Right lobe of liver (tissue), 6 donors: ENCODE data around the gene IFNA4. TPM values are rescaled to one million over a fixed set of nuclear protein-coding genes. Genes with fewer than 3 reads are reported as not detected.

Source experiments
- ATAC-seq, 4 donors: fragments of 200-7000 bp; cut with Tn5 transposase; one replicate each; pipeline ENCODE4 v1.9.1; 2020; ENCODE audit warnings: mild to moderate bottlenecking in 4 of 4, moderate library complexity in 4 of 4
- DNase-seq, 3 donors: peaks; one replicate each; pipeline ENCODE4 v3.0.0-alpha.2; 2020
- H3K27ac ChIP-seq, 3 donors: fragments of 200-600 bp; one replicate each; pipeline ENCODE4 v1.8.0; 2022
- H3K27me3 ChIP-seq, 2 donors: fragments of 200-600 bp; one replicate each; pipeline ENCODE4 v1.8.0; 2022
- H3K36me3 ChIP-seq, 4 donors: fragments of 200-600 bp; sonication (generic) in 1 of 4; one replicate each; pipeline versions ENCODE4 v1.5.1 to v1.8.0; 2017 to 2022; ENCODE audit warnings: control low read depth in 1 of 4
- H3K4me1 ChIP-seq, 4 donors: fragments of 200-600 bp; sonication (generic) in 1 of 4; one replicate each; pipeline versions ENCODE4 v1.5.1 to v1.8.0; 2017 to 2022; ENCODE audit warnings: control low read depth in 1 of 4
- H3K4me3 ChIP-seq, 3 donors: fragments of 200-600 bp; one replicate each; pipeline ENCODE4 v1.8.0; 2022
- H3K9me3 ChIP-seq, 4 donors: fragments of 200-600 bp; sonication (generic) in 1 of 4; one replicate each; pipeline versions ENCODE4 v1.5.1 to v1.8.0; 2017 to 2022; ENCODE audit warnings: control low read depth in 1 of 4
- CTCF ChIP-seq, 4 donors: fragments of 200-600 bp in 3 of 4; fragments of 450-650 bp in 1 of 4; IDR thresholded peaks; one replicate each; pipeline versions ENCODE4 v1.5.1 to v1.8.0; 2016 to 2022; ENCODE audit warnings: antibody characterized with exemption in 4 of 4, mild to moderate bottlenecking in 2 of 4
- POLR2A ChIP-seq: fragments of 450-650 bp; IDR thresholded peaks from one replicate; pipeline ENCODE4 v1.6.1; 2017; ENCODE audit warnings: antibody characterized with exemption, mild to moderate bottlenecking
- WGBS: methylation state at CpG from one replicate; pipeline ENCODE4 v1.1.6; 2018; ENCODE audit warnings: low coverage, low lambda C conversion rate; ENCODE audit not compliant: insufficient coverage; ENCODE audit errors: missing lambda C conversion rate; 5-methylcytosine and 5-hydroxymethylcytosine counted together
- intact Hi-C, 2 donors: fragments of 100-400 bp; cut with DNase I; formaldehyde crosslinking; loops; one replicate each; pipeline versions ENCODE4 v1.11.2 to v1.14.1; 2022
- small RNA-seq, 2 experiments: library from RNA; depleted of rRNA; stranded (forward); fragments of <200 nt; gene quantifications; one replicate each; pipeline ENCODE3, GENCODE V24; 2016
- total RNA-seq, 6 experiments: library from RNA; depleted of rRNA in 2 of 6; stranded (reverse); fragments of >200 nt in 2 of 6; fragmentation: NEBNext Ultra II Directional in 3 of 6; extraction: Animal tissue kit (Norgen Biotek cat#: 25700) in 3 of 6; gene quantifications; one replicate each; pipeline versions ENCODE4 v1.1.0 to v1.2.4, GENCODE V29; 2016 to 2023
- donor health status: DM: no; HTN: yes; CAD: no.
- donor health status: DM: no; HTN: no; CAD: no.
- donor health status: DM: no; HTN: no; CAD: no.
- donor health status: DM: no; HTN: yes; CAD: no.
- donor health status: DM: no; HTN: yes; CAD: no.

The IFNA4 gene
- total RNA-seq, 6 experiments from 2014 or later: not detected

- DNase-seq (no peak), ATAC-seq (peak in 1 of 4 donors; percentile 17)
- no peaks in the 10 kb centered on the region for H3K36me3 ChIP-seq
- 19% methylated on average over 1 of the region's 1 CpG for WGBS
- H3K4me3 ChIP-seq: no peak overlapping the region
- no peaks in the 10 kb centered on the region for H3K27me3 ChIP-seq
- intact Hi-C loops: no loop called here
- no peaks in the 10 kb centered on the region for H3K9me3 ChIP-seq
- H3K4me1 ChIP-seq: no peaks in the 10 kb centered on the region
- TF ChIP-seq CTCF (IDR thresholded peaks at IDR 0.05) (no peak), POLR2A (no peak)
- H3K27ac ChIP-seq: no peak overlapping the region
Measured at GRCh38 chr9:21144603-21145002, 42.8 kb downstream of the IFNA4 start.

GRCh38 chr9:21141427-21141882 is 45.9 kb downstream of the IFNA4 start, which contains the start of gene IFNW1:
IFNW1 (minus strand) TSS chr9:21141832; CDS start chr9:21141570, 262 bp downstream.
- Histone ChIP-seq H3K4me3 (no peak within 1 kb of the TSS), H3K27ac (no peak within 1 kb of the TSS), H3K36me3 (no peaks in the 10 kb centered on the region), H3K27me3 (no peaks in the 10 kb centered on the region), H3K9me3 (peaks cover 0 to 2% (median 0%) of the 10 kb centered on the region in 4 donors), H3K4me1 (no peaks in the 10 kb centered on the region)
- intact Hi-C loops: no loop called here
- ATAC-seq (peak in 2 of 4 donors; percentile 13 to 27), DNase-seq (no peak)
- 12% methylated on average over 1 of the region's 1 CpG for WGBS
- no peak for TF ChIP-seq CTCF (IDR thresholded peaks at IDR 0.05)
- no peak for TF ChIP-seq POLR2A

- Histone ChIP-seq H3K36me3 (no peaks in the 10 kb centered on the region), H3K27ac (no peak overlapping the region), H3K4me1 (no peaks in the 10 kb centered on the region), H3K27me3 (no peaks in the 10 kb centered on the region), H3K9me3 (peaks cover 0 to 2% (median 0%) of the 10 kb centered on the region in 4 donors), H3K4me3 (no peak overlapping the region)
- DNase-seq (no peak), ATAC-seq (no peak)
- TF ChIP-seq CTCF (IDR thresholded peaks at IDR 0.05): no peak
- TF ChIP-seq POLR2A: no peak
- intact Hi-C loops: no loop called here
- WGBS: 0% methylated on average over 1 of the region's 1 CpG
Measured at GRCh38 chr9:21137020-21137419, 50.4 kb downstream of the IFNA4 start.

Small RNA genes lying within 50 kb of the gene (small RNA-seq; reads per million reads assigned to genes)
- gene RF00019: 0 reads per million in 2 experiments

Other genes starting within 250 kb of the IFNA4 start
- 1 to 10 TPM in 1 of 6 experiments, under 1 TPM in 5; 0.13 to 1.2 (median 0.54) TPM for gene HACD4, start 155.9 kb downstream of the IFNA4 start, total RNA-seq
- not detected for gene IFNB1, start 109.6 kb downstream of the IFNA4 start, total RNA-seq
- gene IFNW1, start 45.8 kb downstream of the IFNA4 start, total RNA-seq: not detected
- gene IFNA21, start 20.9 kb downstream of the IFNA4 start, total RNA-seq: not detected
- gene IFNA7, start 14.6 kb upstream of the IFNA4 start, total RNA-seq: not detected
- gene IFNA10, start 19.6 kb upstream of the IFNA4 start, total RNA-seq: not detected
- not detected for gene IFNA16, start 29.7 kb upstream of the IFNA4 start, total RNA-seq
- gene IFNA17, start 40.6 kb upstream of the IFNA4 start, total RNA-seq: not detected
- gene IFNA14, start 52.4 kb upstream of the IFNA4 start, total RNA-seq: not detected
- not detected for gene IFNA5, start 117.7 kb upstream of the IFNA4 start, total RNA-seq
- gene KLHL9, start 147.8 kb upstream of the IFNA4 start, total RNA-seq: 10 to 100 TPM in 2 of 6 experiments, 1 to 10 TPM in 4; 5.9 to 11.7 (median 8.7) TPM
- not detected for gene IFNA6, start 163.3 kb upstream of the IFNA4 start, total RNA-seq
- gene IFNA13, start 180.5 kb upstream of the IFNA4 start, total RNA-seq: not detected
- gene IFNA2, start 197.8 kb upstream of the IFNA4 start, total RNA-seq: not detected
- gene IFNA8, start 221.5 kb upstream of the IFNA4 start, total RNA-seq: not detected